Natural killer cell (primary cell): ENCODE results near the gene HAPLN2. TPM values are rescaled to one million over a fixed set of nuclear protein-coding genes. Genes with fewer than 3 reads are reported as not detected.

ENCODE experiments used
- ATAC-seq, 3 donors: fragments of 150-1000 bp in 2 of 3; fragments of 200-7000 bp in 1 of 3; cut with Tn5 transposase; 1 replicate in 1 of 3; 2 replicates in 2 of 3; pipeline ENCODE4 v1.10.0; 2021; ENCODE audit warnings: mild to moderate bottlenecking in 2 of 3, moderate library complexity in 2 of 3
- DNase-seq, 2 donors: peaks; one replicate each; pipeline versions ENCODE4 v3.0.0 to v3.0.0-alpha.2; 2013 to 2021; ENCODE audit warnings: mixed read lengths in 1 of 2
- H3K27ac ChIP-seq: one replicate; pipeline ENCODE4 v1.5.1; 2013; ENCODE audit warnings: mild to moderate bottlenecking, low read length
- H3K27me3 ChIP-seq: one replicate; pipeline ENCODE4 v1.6.1; 2013; ENCODE audit warnings: low read length; ENCODE audit not compliant: control insufficient read depth, insufficient read depth
- H3K36me3 ChIP-seq: one replicate; pipeline ENCODE4 v1.6.1; 2013; ENCODE audit warnings: low read length; ENCODE audit not compliant: control insufficient read depth, insufficient read depth
- H3K4me1 ChIP-seq: one replicate; pipeline ENCODE4 v1.6.1; 2013; ENCODE audit warnings: low read length; ENCODE audit not compliant: control insufficient read depth, insufficient read depth
- H3K4me3 ChIP-seq: one replicate; pipeline ENCODE4 v1.5.1; 2013; ENCODE audit warnings: low read length
- H3K9me3 ChIP-seq: one replicate; pipeline ENCODE4 v1.6.1; 2013; ENCODE audit warnings: low read length; ENCODE audit not compliant: control insufficient read depth, insufficient read depth
- H3K27ac Mint-ChIP-seq, 2 donors: one replicate each; pipeline ENCODE4 v1.8.0; 2022; ENCODE audit warnings: mild to moderate bottlenecking in 2 of 2, mixed read lengths in 2 of 2, moderate library complexity in 1 of 2
- H3K27me3 Mint-ChIP-seq, 2 donors: one replicate each; pipeline ENCODE4 v1.8.0; 2022; ENCODE audit warnings: low read depth in 2 of 2, mixed read lengths in 2 of 2
- H3K36me3 Mint-ChIP-seq: one replicate; pipeline ENCODE4 v1.8.0; 2022; ENCODE audit warnings: mixed read lengths
- H3K4me1 Mint-ChIP-seq, 2 donors: one replicate each; pipeline ENCODE4 v1.8.0; 2022; ENCODE audit warnings: mixed read lengths in 2 of 2
- H3K4me3 Mint-ChIP-seq: one replicate; pipeline ENCODE4 v1.8.0; 2022; ENCODE audit warnings: mild to moderate bottlenecking, moderate library complexity, mixed read lengths
- H3K9me3 Mint-ChIP-seq, 2 donors: one replicate each; pipeline ENCODE4 v1.8.0; 2022; ENCODE audit warnings: mixed read lengths in 2 of 2
- CTCF ChIP-seq: fragments of 200-600 bp; IDR thresholded peaks from one replicate; pipeline ENCODE4 v1.8.0; 2022; ENCODE audit warnings: antibody characterized with exemption
- WGBS: methylation state at CpG from one replicate; pipeline ENCODE4 v1.1.7; 2013; ENCODE audit warnings: missing lambda C conversion rate; ENCODE audit not compliant: insufficient coverage; 5-methylcytosine and 5-hydroxymethylcytosine counted together
- intact Hi-C: fragments of 100-400 bp; cut with micrococcal nuclease; formaldehyde crosslinking; loops from one replicate; pipeline ENCODE4 v1.14.2; 2022
- total RNA-seq, 4 donors: library from RNA; stranded (reverse); fragments of 120-200 nt in 1 of 4; gene quantifications; one replicate each; pipeline versions ENCODE4 v1.2.3 to v1.2.4, GENCODE V29; 2013 to 2022

Gene HAPLN2
- total RNA-seq, 3 donors from 2014 or later (not counting 1 experiment from before 2014, with no cell fraction given), result not detected

DNA sequence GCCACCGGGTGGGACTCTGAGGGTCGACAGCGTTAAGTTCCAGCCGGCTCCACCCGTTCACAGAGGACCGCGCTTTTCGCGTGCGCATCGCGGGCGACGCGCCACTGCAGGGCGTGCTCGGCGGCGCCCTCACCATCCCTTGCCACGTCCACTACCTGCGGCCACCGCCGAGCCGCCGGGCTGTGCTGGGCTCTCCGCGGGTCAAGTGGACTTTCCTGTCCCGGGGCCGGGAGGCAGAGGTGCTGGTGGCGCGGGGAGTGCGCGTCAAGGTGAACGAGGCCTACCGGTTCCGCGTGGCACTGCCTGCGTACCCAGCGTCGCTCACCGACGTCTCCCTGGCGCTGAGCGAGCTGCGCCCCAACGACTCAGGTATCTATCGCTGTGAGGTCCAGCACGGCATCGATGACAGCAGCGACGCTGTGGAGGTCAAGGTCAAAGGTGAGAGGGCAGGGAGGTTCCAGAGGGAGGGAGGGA, 27.6 kb downstream of the HAPLN2 start:
- Mint-ChIP-seq H3K4me3 (no peak overlapping the region), H3K9me3 (no peaks in the 10 kb centered on the region), H3K4me1 (peaks cover 8 to 16% of the 10 kb centered on the region in 2 donors), H3K27me3 (peaks cover 47 to 71% of the 10 kb centered on the region in 2 donors), H3K36me3 (no peaks in the 10 kb centered on the region), H3K27ac (no peak overlapping the region)
- H3K4me3 ChIP-seq, result no peak overlapping the region
- ATAC-seq (no peak), DNase-seq (no peak)
- intact Hi-C loops, result no loop called here
- WGBS, result 21% methylated on average over 51 of the region's 51 CpGs
- TF ChIP-seq CTCF, result no peak
- H3K27me3 ChIP-seq, result peaks cover 32% of the 10 kb centered on the region
- no peak overlapping the region for H3K27ac ChIP-seq
- H3K4me1 ChIP-seq, result peaks cover 15% of the 10 kb centered on the region
- H3K9me3 ChIP-seq, result no peaks in the 10 kb centered on the region
- H3K36me3 ChIP-seq, result no peaks in the 10 kb centered on the region

GRCh38 chr1:156647351-156647750, 28.1 kb downstream of the HAPLN2 start:
- H3K36me3 Mint-ChIP-seq, result no peaks in the 10 kb centered on the region
- intact Hi-C loops, result no loop called here
- 77% methylated on average over 10 of the region's 10 CpGs for WGBS
- no peaks in the 10 kb centered on the region for H3K36me3 ChIP-seq
- peaks cover 11% of the 10 kb centered on the region for H3K4me1 ChIP-seq
- DNase-seq (no peak), ATAC-seq (no peak)
- H3K4me3 ChIP-seq, result no peak overlapping the region
- TF ChIP-seq CTCF, result no peak
- no peak overlapping the region for H3K27ac ChIP-seq
- H3K4me3 Mint-ChIP-seq, result no peak overlapping the region
- H3K4me1 Mint-ChIP-seq, result peaks cover 8 to 13% of the 10 kb centered on the region in 2 donors
- no peaks in the 10 kb centered on the region for H3K9me3 ChIP-seq
- no peak overlapping the region for H3K27ac Mint-ChIP-seq
- H3K9me3 Mint-ChIP-seq, result no peaks in the 10 kb centered on the region
- H3K27me3 Mint-ChIP-seq, result peaks cover 49 to 70% of the 10 kb centered on the region in 2 donors
- peaks cover 28% of the 10 kb centered on the region for H3K27me3 ChIP-seq

DNA sequence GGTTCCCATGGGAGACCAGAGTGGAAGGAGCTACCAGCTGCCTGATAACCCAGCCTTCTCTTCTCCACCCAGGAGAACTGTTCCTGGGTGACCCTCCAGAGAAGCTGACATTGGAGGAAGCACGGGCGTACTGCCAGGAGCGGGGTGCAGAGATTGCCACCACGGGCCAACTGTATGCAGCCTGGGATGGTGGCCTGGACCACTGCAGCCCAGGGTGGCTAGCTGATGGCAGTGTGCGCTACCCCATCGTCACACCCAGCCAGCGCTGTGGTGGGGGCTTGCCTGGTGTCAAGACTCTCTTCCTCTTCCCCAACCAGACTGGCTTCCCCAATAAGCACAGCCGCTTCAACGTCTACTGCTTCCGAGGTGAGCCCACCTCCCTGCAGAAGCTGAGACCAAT, 29.3 kb downstream of the HAPLN2 start:
- no peak overlapping the region for H3K27ac Mint-ChIP-seq

More for the DNA sequence above, 29.3 kb downstream of the HAPLN2 start:
- H3K27me3 ChIP-seq, result peaks cover 25% of the 10 kb centered on the region
- no peaks in the 10 kb centered on the region for H3K36me3 ChIP-seq
- TF ChIP-seq CTCF, result no peak
- H3K9me3 Mint-ChIP-seq, result no peaks in the 10 kb centered on the region
- intact Hi-C loops, result no loop called here
- no peak overlapping the region for H3K4me3 ChIP-seq
- H3K27me3 Mint-ChIP-seq, result peaks cover 51 to 68% of the 10 kb centered on the region in 2 donors
- H3K4me1 ChIP-seq, result peaks cover 5% of the 10 kb centered on the region
- H3K4me3 Mint-ChIP-seq, result no peak overlapping the region
- ATAC-seq (no peak), DNase-seq (no peak)
- H3K27ac ChIP-seq, result no peak overlapping the region
- no peaks in the 10 kb centered on the region for H3K36me3 Mint-ChIP-seq
- 77% methylated on average over 10 of the region's 10 CpGs for WGBS
- peaks cover 4 to 5% of the 10 kb centered on the region in 2 donors for H3K4me1 Mint-ChIP-seq
- no peaks in the 10 kb centered on the region for H3K9me3 ChIP-seq
